ENCODE measurements around the gene RIT1. TPM values are rescaled to one million over a fixed set of nuclear protein-coding genes. Genes with fewer than 3 reads are reported as not detected.
"Not testable (repeated sequence)": the region's sequence is repeated elsewhere in the genome, so short reads cannot be mapped to it uniquely, and the experiment has no call there.

Gene RIT1
- total and polyA plus RNA-seq, 2 donors (not counting 3 experiments of a cell fraction or from before 2014, with no cell fraction given), result 46.4 to 65.5 TPM

GRCh38 chr1:155897746-155898145, 13.4 kb downstream of the RIT1 start:
- Histone ChIP-seq H3K4me3 (replicated peaks in 1 of 3; ENCODE audit: insufficient read depth in 1 of 3, low read depth in 1 of 3, low read length in 3 of 3) (no peak overlapping the region), H4K20me1 (replicated peaks; ENCODE audit: control insufficient read depth, extremely low read depth, insufficient read depth, low read length) (no peaks in the 10 kb centered on the region), H3K27me3 (ENCODE audit: control insufficient read depth in 2 of 2, insufficient read depth in 2 of 2, low read length in 2 of 2) (no peaks in the 10 kb centered on the region), H3K9me1 (replicated peaks; ENCODE audit: control insufficient read depth, extremely low read depth, insufficient read depth, low read length) (no peaks in the 10 kb centered on the region), H3K27ac (ENCODE audit: insufficient read depth, low read depth, low read length) (no peak overlapping the region), H3K79me2 (ENCODE audit: control insufficient read depth, insufficient read depth, low read length) (no peaks in the 10 kb centered on the region), H3K36me3 (ENCODE audit: control insufficient read depth in 2 of 2, extremely low read depth in 1 of 2, insufficient read depth in 2 of 2, low read length in 2 of 2) (peaks cover 16 to 29% of the 10 kb centered on the region in 2 experiments), H3K4me2 (ENCODE audit: insufficient read depth, low read length) (no peak overlapping the region), H3K4me1 (ENCODE audit: control insufficient read depth, extremely low read depth, insufficient read depth, low read length) (peaks cover 16% of the 10 kb centered on the region), H3K9ac (replicated peaks; ENCODE audit: extremely low read depth, insufficient read depth, low read length) (no peak overlapping the region), H2AFZ (ENCODE audit: low read depth, low read length) (no peak overlapping the region), H3K9me3 (replicated peaks; ENCODE audit: control insufficient read depth, insufficient read depth, low read length) (no peaks in the 10 kb centered on the region)
- TF ChIP-seq POLR2AphosphoS5 (IDR thresholded peaks at IDR 0.05; ENCODE audit: insufficient read depth, low read depth, low read length), result no peak
- TF ChIP-seq MYC (IDR thresholded peaks at IDR 0.05; ENCODE audit: low read depth, low read length), result no peak
- no peak for TF ChIP-seq GATA2 (IDR thresholded peaks at IDR 0.05; ENCODE audit: insufficient read depth, insufficient read length, low read depth, low read length)
- no peak for TF ChIP-seq JUN (IDR thresholded peaks at IDR 0.05; ENCODE audit: borderline replicate concordance, insufficient read depth, insufficient read length, low read depth)
- TF ChIP-seq EZH2 (IDR thresholded peaks at IDR 0.05; ENCODE audit: borderline replicate concordance, low read depth, low read length, severe bottlenecking), result no peak
- TF ChIP-seq POLR2A (IDR thresholded peaks at IDR 0.05; ENCODE audit: low read depth, low read length), result no peak
- no peak for TF ChIP-seq MAX (IDR thresholded peaks at IDR 0.05; ENCODE audit: insufficient read depth, insufficient read length)
- TF ChIP-seq FOS (IDR thresholded peaks at IDR 0.05; ENCODE audit: borderline replicate concordance, insufficient read depth, low read length), result no peak
- no peak for TF ChIP-seq CTCF (IDR thresholded peaks at IDR 0.05; ENCODE audit: extremely low read depth in 1 of 2, insufficient read depth in 1 of 2, low read depth in 1 of 2, low read length in 2 of 2)
- CTCF ChIA-PET, result no interaction called here
- POLR2A ChIA-PET, result interaction anchor here (0.6 kb wide), 1 partner anchor 9 kb away, joined by 3 read pairs; no protein-coding TSS in a partner anchor
- no TSS peak for BruUV-seq (replicated peaks)
- DNase-seq (ENCODE audit: low read depth, low spot score) (no peak), FAIRE-seq (no peak)
- intact Hi-C loops (cut with micrococcal nuclease), result no loop called here
- dilution Hi-C loops (cut with MboI; ENCODE audit: extremely low pct_ligation_motif_present, low sequenced_read_pairs), result no loop called here

- POLR2A ChIA-PET, result interaction anchor here (0.7 kb wide), 1 partner anchor 88 kb away, joined by 4 read pairs; no protein-coding TSS in a partner anchor
- H3K9ac ChIP-seq (replicated peaks; ENCODE audit: extremely low read depth, insufficient read depth, low read length); DNase-seq (ENCODE audit: low read depth, low spot score): not testable (repeated sequence)
Observed at GRCh38 chr1:155896476-155896875, 14.7 kb downstream of the RIT1 start.

GRCh38 chr1:155895617-155896016, 15.5 kb downstream of the RIT1 start:
- H3K4me2 ChIP-seq (ENCODE audit: insufficient read depth, low read length); DNase-seq (ENCODE audit: low read depth, low spot score); H3K27me3 ChIP-seq (ENCODE audit: control insufficient read depth in 2 of 2, insufficient read depth in 2 of 2, low read length in 2 of 2); H3K9me1 ChIP-seq (replicated peaks; ENCODE audit: control insufficient read depth, extremely low read depth, insufficient read depth, low read length); dilution Hi-C loops (cut with MboI; ENCODE audit: extremely low pct_ligation_motif_present, low sequenced_read_pairs); H3K9ac ChIP-seq (replicated peaks; ENCODE audit: extremely low read depth, insufficient read depth, low read length); H3K79me2 ChIP-seq (ENCODE audit: control insufficient read depth, insufficient read depth, low read length); intact Hi-C loops (cut with micrococcal nuclease); H3K27ac ChIP-seq (ENCODE audit: insufficient read depth, low read depth, low read length); H3K4me3 ChIP-seq (replicated peaks in 1 of 3; ENCODE audit: insufficient read depth in 1 of 3, low read depth in 1 of 3, low read length in 3 of 3); H3K9me3 ChIP-seq (replicated peaks; ENCODE audit: control insufficient read depth, insufficient read depth, low read length); H4K20me1 ChIP-seq (replicated peaks; ENCODE audit: control insufficient read depth, extremely low read depth, insufficient read depth, low read length); H2AFZ ChIP-seq (ENCODE audit: low read depth, low read length); BruUV-seq (replicated peaks): not testable (repeated sequence)
- ChIA-PET CTCF (interaction anchor here (1.3 kb wide), 1 partner anchor 14 kb away, joined by 4 read pairs; no protein-coding TSS in a partner anchor), POLR2A (interaction anchor here (0.7 kb wide), 1 partner anchor 89 kb away, joined by 4 read pairs; no protein-coding TSS in a partner anchor)
- FAIRE-seq, result peak; percentile 61
- peaks cover 24% of the 10 kb centered on the region for H3K4me1 ChIP-seq (ENCODE audit: control insufficient read depth, extremely low read depth, insufficient read depth, low read length)
- peaks cover 13 to 25% of the 10 kb centered on the region in 2 experiments for H3K36me3 ChIP-seq (ENCODE audit: control insufficient read depth in 2 of 2, extremely low read depth in 1 of 2, insufficient read depth in 2 of 2, low read length in 2 of 2)

More at GRCh38 chr1:155896476-155896875, 14.7 kb downstream of the RIT1 start:
- H2AFZ ChIP-seq (ENCODE audit: low read depth, low read length); H3K9me3 ChIP-seq (replicated peaks; ENCODE audit: control insufficient read depth, insufficient read depth, low read length); H3K27me3 ChIP-seq (ENCODE audit: control insufficient read depth in 2 of 2, insufficient read depth in 2 of 2, low read length in 2 of 2); H4K20me1 ChIP-seq (replicated peaks; ENCODE audit: control insufficient read depth, extremely low read depth, insufficient read depth, low read length); intact Hi-C loops (cut with micrococcal nuclease); H3K9me1 ChIP-seq (replicated peaks; ENCODE audit: control insufficient read depth, extremely low read depth, insufficient read depth, low read length); H3K27ac ChIP-seq (ENCODE audit: insufficient read depth, low read depth, low read length); BruUV-seq (replicated peaks); CTCF ChIA-PET; H3K79me2 ChIP-seq (ENCODE audit: control insufficient read depth, insufficient read depth, low read length); FAIRE-seq; H3K4me2 ChIP-seq (ENCODE audit: insufficient read depth, low read length); H3K4me3 ChIP-seq (replicated peaks in 1 of 3; ENCODE audit: insufficient read depth in 1 of 3, low read depth in 1 of 3, low read length in 3 of 3); dilution Hi-C loops (cut with MboI; ENCODE audit: extremely low pct_ligation_motif_present, low sequenced_read_pairs): not testable (repeated sequence)
- Histone ChIP-seq H3K36me3 (ENCODE audit: control insufficient read depth in 2 of 2, extremely low read depth in 1 of 2, insufficient read depth in 2 of 2, low read length in 2 of 2) (peaks cover 14 to 27% of the 10 kb centered on the region in 2 experiments), H3K4me1 (ENCODE audit: control insufficient read depth, extremely low read depth, insufficient read depth, low read length) (peaks cover 24% of the 10 kb centered on the region)
